ENCODE data around the gene ARHGAP21. TPM values are rescaled to one million over a fixed set of nuclear protein-coding genes. Genes with fewer than 3 reads are reported as not detected.

The ARHGAP21 gene
- total RNA-seq, 2 donors from 2014 or later = 84.9 to 107 TPM

DNA sequence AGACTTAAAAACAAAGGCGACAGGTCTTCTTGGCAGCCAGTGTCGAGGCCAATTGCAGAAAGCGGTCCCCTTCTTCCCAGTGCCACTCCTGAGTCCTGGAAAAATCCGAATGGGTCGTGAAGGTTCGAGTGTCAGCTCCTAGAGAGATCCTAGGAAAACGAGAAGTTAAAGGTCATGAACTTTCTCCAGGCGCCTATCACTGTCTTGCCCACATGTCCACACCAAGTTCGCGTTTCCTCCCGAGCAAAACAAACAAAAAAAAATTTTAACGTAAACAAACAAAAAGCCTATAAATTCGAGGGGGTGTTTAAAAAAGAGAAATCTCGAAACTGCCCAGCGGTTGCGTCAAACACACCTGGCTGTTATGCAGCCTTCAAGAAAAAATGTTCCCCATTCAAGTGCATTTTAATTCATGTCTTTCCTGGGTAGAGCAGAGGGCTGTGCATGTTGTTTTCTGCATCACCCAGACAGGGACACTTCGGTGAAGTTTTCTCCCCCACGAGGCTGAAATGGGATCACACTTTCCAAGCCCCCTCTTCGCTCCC is 1.5 kb downstream of the ARHGAP21 start:
- H3K4me3 ChIP-seq = peak overlapping the region; percentile 60
- peaks cover 7% of the 10 kb centered on the region for H3K4me1 ChIP-seq
- H3K27ac ChIP-seq = peak overlapping the region; percentile 90
- H3K9ac ChIP-seq (ENCODE audit: low read depth in 2 of 2, low read length in 2 of 2) = peak overlapping the region; percentile 79 to 94
- TF ChIP-seq, protein P1, sequence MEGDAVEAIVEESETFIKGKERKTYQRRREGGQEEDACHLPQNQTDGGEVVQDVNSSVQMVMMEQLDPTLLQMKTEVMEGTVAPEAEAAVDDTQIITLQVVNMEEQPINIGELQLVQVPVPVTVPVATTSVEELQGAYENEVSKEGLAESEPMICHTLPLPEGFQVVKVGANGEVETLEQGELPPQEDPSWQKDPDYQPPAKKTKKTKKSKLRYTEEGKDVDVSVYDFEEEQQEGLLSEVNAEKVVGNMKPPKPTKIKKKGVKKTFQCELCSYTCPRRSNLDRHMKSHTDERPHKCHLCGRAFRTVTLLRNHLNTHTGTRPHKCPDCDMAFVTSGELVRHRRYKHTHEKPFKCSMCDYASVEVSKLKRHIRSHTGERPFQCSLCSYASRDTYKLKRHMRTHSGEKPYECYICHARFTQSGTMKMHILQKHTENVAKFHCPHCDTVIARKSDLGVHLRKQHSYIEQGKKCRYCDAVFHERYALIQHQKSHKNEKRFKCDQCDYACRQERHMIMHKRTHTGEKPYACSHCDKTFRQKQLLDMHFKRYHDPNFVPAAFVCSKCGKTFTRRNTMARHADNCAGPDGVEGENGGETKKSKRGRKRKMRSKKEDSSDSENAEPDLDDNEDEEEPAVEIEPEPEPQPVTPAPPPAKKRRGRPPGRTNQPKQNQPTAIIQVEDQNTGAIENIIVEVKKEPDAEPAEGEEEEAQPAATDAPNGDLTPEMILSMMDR (IDR thresholded peaks at IDR 0.05) = no peak
- H3K27me3 ChIP-seq = no peaks in the 10 kb centered on the region
- DNase-seq = no peak
- intact Hi-C loops (cut with DNase I) = loop anchor here (10.0 kb wide), 1 partner anchor 233 kb away; the partner anchor contains the start of gene PRTFDC1
- H3K36me3 ChIP-seq = no peaks in the 10 kb centered on the region
- no peaks in the 10 kb centered on the region for H3K9me3 ChIP-seq

DNA sequence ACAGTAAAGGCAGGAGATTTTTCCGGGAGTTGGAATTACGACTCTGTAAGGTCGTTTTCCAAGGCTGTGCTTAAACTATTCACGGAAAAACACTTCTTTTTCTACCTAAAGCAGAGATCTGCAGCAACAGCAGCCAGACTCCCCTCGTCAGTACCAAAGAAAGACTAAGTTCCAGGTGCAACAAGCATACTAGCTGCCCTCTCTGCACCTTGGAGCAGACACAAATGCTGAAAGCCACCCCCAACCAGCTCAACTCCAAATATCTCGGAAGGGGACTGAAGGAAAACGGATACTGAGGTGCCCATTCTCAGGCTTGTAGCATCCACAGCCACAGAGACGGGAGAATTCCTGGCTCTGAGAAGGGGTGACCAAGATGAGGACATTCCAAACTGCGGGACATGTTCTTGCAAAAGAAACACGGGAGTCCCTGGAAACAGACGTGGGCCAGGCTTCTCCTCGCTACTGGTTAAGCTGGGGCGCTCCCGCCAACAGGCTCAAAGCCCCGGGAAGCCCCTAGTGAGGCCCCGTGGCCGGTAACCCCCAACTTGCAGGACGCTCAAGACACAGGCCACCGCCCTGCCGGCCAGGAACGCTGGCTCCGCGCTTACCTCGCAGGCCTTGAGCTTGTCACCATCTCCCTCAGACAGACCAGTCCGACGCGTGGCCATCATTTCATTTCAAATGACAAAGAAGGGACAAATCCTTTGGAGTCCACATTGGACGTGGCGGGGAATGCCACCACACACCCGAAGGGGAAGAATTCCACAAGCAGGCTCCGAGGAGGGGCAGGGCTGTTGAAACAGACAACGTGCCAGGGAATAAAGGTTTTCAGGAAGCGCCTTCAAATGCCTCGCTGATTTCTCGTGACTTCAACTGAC is 2.2 kb downstream of the ARHGAP21 start:
- Histone ChIP-seq H3K36me3 (no peaks in the 10 kb centered on the region), H3K9me3 (no peaks in the 10 kb centered on the region), H3K4me1 (peaks cover 10% of the 10 kb centered on the region), H3K27ac (peak overlapping the region; percentile 90), H3K9ac (ENCODE audit: low read depth in 2 of 2, low read length in 2 of 2) (peak overlapping the region; percentile 79 to 94), H3K4me3 (peak overlapping the region; percentile 60), H3K27me3 (no peaks in the 10 kb centered on the region)
- intact Hi-C loops (cut with DNase I) = loop anchor here (10.0 kb wide), 1 partner anchor 233 kb away; the partner anchor contains the start of gene PRTFDC1
- peak; percentile 65 for DNase-seq
- TF ChIP-seq, protein P1 (IDR thresholded peaks at IDR 0.05) = no peak

DNA sequence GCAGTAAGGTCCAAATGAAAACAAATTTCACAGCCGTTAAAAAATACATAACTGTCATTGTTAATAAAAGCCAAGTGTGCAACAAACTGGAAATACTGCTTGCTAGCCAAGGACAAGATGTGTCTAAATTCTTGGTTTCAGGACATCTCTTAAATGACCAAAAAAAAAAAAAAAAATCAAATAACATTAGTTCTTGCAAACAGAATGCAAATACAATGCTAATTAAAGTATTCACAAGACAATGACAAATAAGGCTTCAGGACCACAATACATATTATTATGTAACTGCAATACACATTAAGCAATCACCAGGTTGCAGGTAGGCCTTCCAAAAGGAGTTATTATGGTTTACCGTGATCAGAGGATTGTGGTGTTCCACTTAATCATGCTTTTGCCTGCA is 3.6 kb downstream of the ARHGAP21 start:
- Histone ChIP-seq H3K9ac (ENCODE audit: low read depth in 2 of 2, low read length in 2 of 2) (peak overlapping the region in 1 of 2 donors; percentile 94), H3K9me3 (no peaks in the 10 kb centered on the region), H3K27ac (no peak overlapping the region), H3K4me3 (peak overlapping the region; percentile 60), H3K4me1 (peaks cover 13% of the 10 kb centered on the region), H3K36me3 (no peaks in the 10 kb centered on the region), H3K27me3 (no peaks in the 10 kb centered on the region)
- DNase-seq = no peak
- intact Hi-C loops (cut with DNase I) = loop anchor here (10.0 kb wide), 1 partner anchor 235 kb away; the partner anchor contains the start of gene PRTFDC1
- TF ChIP-seq, protein P1 (IDR thresholded peaks at IDR 0.05) = no peak

- TF ChIP-seq, protein P1 (IDR thresholded peaks at IDR 0.05) = no peak
- intact Hi-C loops (cut with DNase I) = no loop called here
- Histone ChIP-seq H3K9ac (ENCODE audit: low read depth in 2 of 2, low read length in 2 of 2) (no peak overlapping the region), H3K9me3 (no peaks in the 10 kb centered on the region), H3K27ac (no peak overlapping the region), H3K4me1 (peaks cover 13% of the 10 kb centered on the region), H3K4me3 (no peak overlapping the region), H3K27me3 (no peaks in the 10 kb centered on the region), H3K36me3 (no peaks in the 10 kb centered on the region)
- no peak for DNase-seq
Measured at GRCh38 chr10:24718031-24718855, 5.4 kb downstream of the ARHGAP21 start.

DNA sequence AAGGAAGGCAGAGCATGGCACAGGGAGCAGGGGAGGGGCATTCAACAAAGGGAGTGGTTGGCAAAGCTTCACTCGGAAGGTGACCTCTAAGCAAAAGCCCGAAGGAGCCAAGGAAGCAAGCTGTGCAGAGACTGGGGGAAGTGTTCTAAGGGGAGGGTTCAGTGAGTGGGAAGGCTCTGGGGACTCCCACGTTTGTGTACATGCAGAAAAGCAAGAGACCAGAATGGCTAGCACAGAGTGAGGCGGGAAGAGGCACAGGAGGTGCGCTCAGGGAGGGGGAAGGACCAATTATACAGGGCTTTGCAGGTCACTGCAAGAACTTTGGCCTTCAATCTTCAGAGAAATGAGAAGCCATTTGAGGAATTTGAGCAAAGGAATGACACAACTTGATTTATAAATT is 7.4 kb downstream of the ARHGAP21 start:
- Histone ChIP-seq H3K4me3 (no peak overlapping the region), H3K27ac (peak overlapping the region; percentile 43), H3K9ac (ENCODE audit: low read depth in 2 of 2, low read length in 2 of 2) (no peak overlapping the region), H3K9me3 (no peaks in the 10 kb centered on the region), H3K36me3 (no peaks in the 10 kb centered on the region), H3K4me1 (peaks cover 14% of the 10 kb centered on the region), H3K27me3 (no peaks in the 10 kb centered on the region)
- intact Hi-C loops (cut with DNase I) = no loop called here
- peak; percentile 80 for DNase-seq
- TF ChIP-seq, protein P1 (IDR thresholded peaks at IDR 0.05) = no peak

Data from colonic mucosa (tissue), 4 donors.